PC-3 (cell line): ENCODE results near the gene ACP7.

ENCODE experiments used
- CTCF ChIP-seq: fragments of 300-600 bp; sonication (generic); conservative IDR thresholded peaks from 2 replicates; pipeline ENCODE4 v1.5.1; 2017; ENCODE audit warnings: antibody characterized with exemption, low read depth, mild to moderate bottlenecking, low read length
- EZH2 ChIP-seq: fragments of 300-600 bp; sonication (generic); IDR thresholded peaks from one replicate; pipeline ENCODE4 v1.6.1; 2017; ENCODE audit warnings: antibody characterized with exemption, mild to moderate bottlenecking, low read length; ENCODE audit not compliant: unreplicated experiment

GRCh38 chr19:39152066-39152465, 67.9 kb downstream of the ACP7 start:
- TF ChIP-seq CTCF (no peak), EZH2 (no peak)
